CMK (cell line): ENCODE measurements around the gene PRSS12.
"Not testable (repeated sequence)": the region's sequence is repeated elsewhere in the genome, so short reads cannot be mapped to it uniquely, and the experiment has no call there.

Experiments
- DNase-seq: peaks from one replicate; pipeline ENCODE4 v3.0.0-alpha.2; 2010; ENCODE audit warnings: low read depth

The PRSS12 gene

GRCh38 chr4:118318931-118319330, 33.9 kb downstream of the PRSS12 start:
- no peak for DNase-seq

GRCh38 chr4:118317691-118318090, 35.1 kb downstream of the PRSS12 start:
- no peak for DNase-seq

GRCh38 chr4:118314221-118314620, 38.6 kb downstream of the PRSS12 start:
- no peak for DNase-seq

GRCh38 chr4:118313098-118313497, 39.7 kb downstream of the PRSS12 start:
- DNase-seq: no peak

GRCh38 chr4:118308306-118309030, 44.3 kb downstream of the PRSS12 start:
- no peak for DNase-seq

GRCh38 chr4:118307643-118308042, 45.2 kb downstream of the PRSS12 start:
- no peak for DNase-seq

GRCh38 chr4:118299619-118300018, 53.2 kb downstream of the PRSS12 start:
- DNase-seq: not testable (repeated sequence)

- DNase-seq: no peak
These were observed 56.1 kb downstream of the PRSS12 start for GRCh38 chr4:118296729-118297128.

GRCh38 chr4:118290951-118291350, 61.9 kb downstream of the PRSS12 start:
- no peak for DNase-seq

GRCh38 chr4:118289794-118290193, 63.0 kb downstream of the PRSS12 start:
- DNase-seq: no peak

- DNase-seq: no peak
These were observed 64.9 kb downstream of the PRSS12 start for GRCh38 chr4:118287711-118288451.

GRCh38 chr4:118286685-118287084, 66.1 kb downstream of the PRSS12 start:
- no peak for DNase-seq

GRCh38 chr4:118285931-118286330, 66.9 kb downstream of the PRSS12 start:
- no peak for DNase-seq

GRCh38 chr4:118284169-118284568, 68.6 kb downstream of the PRSS12 start:
- DNase-seq: no peak

- DNase-seq: no peak
These were observed 70.1 kb downstream of the PRSS12 start for GRCh38 chr4:118282692-118283091.

GRCh38 chr4:118281611-118282442, 71.0 kb downstream of the PRSS12 start:
- DNase-seq: no peak

- DNase-seq: no peak
These were observed 72.1 kb downstream of the PRSS12 start for GRCh38 chr4:118280501-118281218.

- DNase-seq: no peak
These were observed 72.8 kb downstream of the PRSS12 start for GRCh38 chr4:118279920-118280432.

- no peak for DNase-seq
These were observed 73.5 kb downstream of the PRSS12 start for GRCh38 chr4:118279328-118279727.

GRCh38 chr4:118278473-118279274, 74.1 kb downstream of the PRSS12 start:
- peak; percentile 87 for DNase-seq

GRCh38 chr4:118277243-118277642, 75.6 kb downstream of the PRSS12 start:
- DNase-seq: no peak
